K562 (cell line): ENCODE data around the gene TAF11. TPM values are rescaled to one million over a fixed set of nuclear protein-coding genes. Genes with fewer than 3 reads are reported as not detected.

Experiments
- ADNP ChIP-seq: fragments of 200-800 bp; sonication (Bioruptor generic); IDR thresholded peaks from 2 replicates; pipeline ENCODE4 v1.6.1; 2016; ENCODE audit warnings: missing genetic modification characterization, missing compliant biosample characterization
- ARID1B ChIP-seq: fragments of 450-650 bp; IDR thresholded peaks from 2 replicates; pipeline ENCODE4 v1.6.1; 2016; ENCODE audit warnings: antibody characterized with exemption, mild to moderate bottlenecking, inconsistent platforms
- CREB3L1 ChIP-seq: fragments of 450-650 bp; IDR thresholded peaks from 2 replicates; pipeline ENCODE4 v1.6.1; 2014; ENCODE audit warnings: low read depth, mild to moderate bottlenecking, moderate library complexity, borderline replicate concordance
- CTCF ChIP-seq, 3 experiments: IDR thresholded peaks in 2 of 3; conservative IDR thresholded peaks in 1 of 3; 2 replicates each; pipeline ENCODE4 v1.5.1; 2011 to 2012; ENCODE audit warnings: low read length in 3 of 3, mild to moderate bottlenecking in 3 of 3, control low read depth in 2 of 3, improper control_type of control experiment in 1 of 3, inconsistent platforms in 1 of 3, low read depth in 1 of 3, mixed read lengths in 1 of 3, moderate library complexity in 1 of 3; ENCODE audit not compliant: insufficient read depth in 2 of 3
- DNMT1 ChIP-seq: fragments of 450-650 bp; IDR thresholded peaks from 2 replicates; pipeline ENCODE4 v1.6.1; 2016; ENCODE audit warnings: antibody characterized with exemption, mild to moderate bottlenecking
- EHMT2 ChIP-seq: fragments of 450-650 bp; IDR thresholded peaks from 2 replicates; pipeline ENCODE4 v1.6.1; 2018; ENCODE audit warnings: antibody characterized with exemption
- FOXK1 ChIP-seq: sonication (generic); formaldehyde crosslinking; IDR thresholded peaks from 2 replicates; pipeline ENCODE4 v1.8.0; 2022; ENCODE audit warnings: missing genetic modification reagents, mild to moderate bottlenecking, borderline replicate concordance
- ILK ChIP-seq: fragments of 450-650 bp; IDR thresholded peaks from 2 replicates; pipeline ENCODE4 v1.6.1; 2016; ENCODE audit warnings: missing genetic modification characterization, low read depth, mild to moderate bottlenecking, missing compliant biosample characterization, moderate library complexity, borderline replicate concordance
- MITF ChIP-seq: IDR thresholded peaks from 2 replicates; pipeline ENCODE4 v1.6.1; 2014; ENCODE audit warnings: antibody characterized with exemption
- MYBL2 ChIP-seq, 2 experiments: fragments of 450-650 bp in 1 of 2; sonication (generic) in 1 of 2; formaldehyde crosslinking in 1 of 2; IDR thresholded peaks; 2 replicates each; pipeline versions ENCODE4 v1.6.1 to v1.8.1; 2017 to 2022; ENCODE audit warnings: borderline replicate concordance in 1 of 2, inconsistent platforms in 1 of 2, low read depth in 1 of 2, mild to moderate bottlenecking in 1 of 2, missing genetic modification reagents in 1 of 2, moderate library complexity in 1 of 2
- NBN ChIP-seq: fragments of 450-650 bp; IDR thresholded peaks from 2 replicates; pipeline ENCODE4 v1.6.1; 2016; ENCODE audit warnings: low read depth, mild to moderate bottlenecking
- POLR2H ChIP-seq: IDR thresholded peaks from 2 replicates; pipeline ENCODE4 v1.6.1; 2016; ENCODE audit warnings: missing genetic modification characterization, low read depth, mild to moderate bottlenecking, control low read depth, missing compliant biosample characterization, moderate library complexity
- POLR3A ChIP-seq: IDR thresholded peaks from 2 replicates; pipeline ENCODE4 v1.6.1; 2011; ENCODE audit warnings: borderline replicate concordance, mild to moderate bottlenecking, moderate library complexity; ENCODE audit not compliant: insufficient read length, insufficient read depth; ENCODE audit errors: extremely low read depth
- SMAD1 ChIP-seq: fragments of 150-350 bp; IDR thresholded peaks from 2 replicates; pipeline ENCODE4 v1.6.1; 2014; ENCODE audit warnings: low read length, low read depth; ENCODE audit not compliant: partially characterized antibody
- SMARCC2 ChIP-seq: fragments of 450-650 bp; IDR thresholded peaks from 2 replicates; pipeline ENCODE4 v1.6.1; 2017; ENCODE audit warnings: antibody characterized with exemption, moderate library complexity, mild to moderate bottlenecking, low read depth
- TFAP4 ChIP-seq: sonication (generic); formaldehyde crosslinking; IDR thresholded peaks from 2 replicates; pipeline ENCODE4 v1.8.0; 2022; ENCODE audit warnings: missing genetic modification reagents, mild to moderate bottlenecking, moderate library complexity, borderline replicate concordance
- ZFP91 ChIP-seq: sonication (generic); formaldehyde crosslinking; IDR thresholded peaks from 2 replicates; pipeline ENCODE4 v1.8.0; 2022; ENCODE audit warnings: mild to moderate bottlenecking, missing genetic modification reagents
- ZNF699 ChIP-seq: fragments of 250-450 bp; sonication (Bioruptor Pico); IDR thresholded peaks from 2 replicates; pipeline ENCODE4 v1.8.0; 2021; ENCODE audit warnings: mild to moderate bottlenecking, moderate library complexity; ENCODE audit not compliant: insufficient replicate concordance
- polyA plus RNA-seq, 8 experiments: library from polyadenylated mRNA; depleted of rRNA in 4 of 8; stranded (reverse) in 5 of 8; unstranded in 3 of 8; fragments of >200 nt; fragmentation: Nextera tagmentation in 2 of 8; fragmentation: Illumina TruSeq in 1 of 8; extraction: Ambion mirVana in 2 of 8; extraction: Trizol in 1 of 8; gene quantifications; 2 replicates each; pipeline versions ENCODE4 v1.2.1 to v1.2.3, GENCODE V29; 2011 to 2014; ENCODE audit warnings: inconsistent platforms in 1 of 8, missing spikeins in 1 of 8
- total RNA-seq, 7 experiments: library from RNA; depleted of rRNA in 6 of 7; stranded (reverse); fragments of >200 nt in 6 of 7; fragmentation: Illumina TruSeq in 2 of 7; extraction: Trizol in 2 of 7; gene quantifications; 2 replicates each; pipeline versions ENCODE4 v1.2.1 to v1.2.3, GENCODE V29; 2011 to 2021; ENCODE audit warnings: low replicate concordance in 1 of 7
- TF ChIP-seq, protein P1 (sequence below): sonication (generic); formaldehyde crosslinking; IDR thresholded peaks from 2 replicates; pipeline ENCODE4 v1.9.0; 2022; ENCODE audit warnings: mild to moderate bottlenecking, missing genetic modification reagents

Gene TAF11
- total and polyA plus RNA-seq, 9 of the 15 experiments (the other 6 are each of a cell fraction or from before 2014, with no cell fraction given): 40.9 to 91.9 (median 71.9) TPM

DNA sequence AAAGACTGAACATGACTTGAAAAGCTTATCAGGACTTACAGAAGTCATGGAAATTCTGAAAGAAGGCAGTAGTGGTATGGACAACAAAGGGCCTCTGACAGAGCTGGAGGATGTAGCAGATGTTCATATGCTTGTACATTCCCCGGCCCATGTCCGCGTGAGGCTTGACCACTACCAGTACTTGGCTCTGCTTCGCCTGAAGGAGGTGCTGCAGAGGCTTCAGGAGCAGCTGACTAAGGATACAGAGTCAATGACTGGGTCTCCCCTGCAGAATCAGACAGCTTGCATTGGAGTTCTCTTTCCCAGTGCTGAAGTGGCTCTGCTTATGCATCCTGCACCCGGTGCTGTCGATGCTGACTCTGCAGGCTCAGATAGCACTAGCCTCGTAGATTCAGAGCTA, 29.2 kb downstream of the TAF11 start (continued):
- TF ChIP-seq MITF (no peak), MYBL2 (IDR thresholded peaks at IDR 0.05; ENCODE audit: low read depth) (no peak), MYBL2 (CRISPR knock-in tag; IDR thresholded peaks at IDR 0.05; ENCODE audit: borderline replicate concordance) (no peak), ILK (tag) (no peak), CREB3L1 (no peak), POLR3A (no peak), EHMT2 (no peak), CTCF (IDR thresholded peaks at IDR 0.05 in 2 of 3, conservative IDR thresholded peaks at IDR 0.05 in 1 of 3; ENCODE audit: insufficient read depth in 2 of 3, low read depth in 1 of 3, low read length in 3 of 3) (peak; percentile 49 to 72 (median 55); a peak in 5 of 6 replicates), ARID1B (no peak), ZNF699 (no peak), DNMT1 (no peak), ADNP (tag) (no peak), SMAD1 (no peak), POLR2H (tag) (no peak), SMARCC2 (no peak), FOXK1 (CRISPR knock-in tag) (no peak), NBN (no peak), TFAP4 (CRISPR knock-in tag) (peak; percentile 82), ZFP91 (CRISPR knock-in tag) (no peak)
- TF ChIP-seq, protein P1, sequence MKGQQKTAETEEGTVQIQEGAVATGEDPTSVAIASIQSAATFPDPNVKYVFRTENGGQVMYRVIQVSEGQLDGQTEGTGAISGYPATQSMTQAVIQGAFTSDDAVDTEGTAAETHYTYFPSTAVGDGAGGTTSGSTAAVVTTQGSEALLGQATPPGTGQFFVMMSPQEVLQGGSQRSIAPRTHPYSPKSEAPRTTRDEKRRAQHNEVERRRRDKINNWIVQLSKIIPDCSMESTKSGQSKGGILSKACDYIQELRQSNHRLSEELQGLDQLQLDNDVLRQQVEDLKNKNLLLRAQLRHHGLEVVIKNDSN: no peak; the same call in 1 of the 2 replicates
